ENCODE measurements around the gene ST14.
"Not testable (repeated sequence)": the region's sequence is repeated elsewhere in the genome, so short reads cannot be mapped to it uniquely, and the experiment has no call there.

The ST14 gene

GRCh38 chr11:130165601-130166456 is 6.2 kb downstream of the ST14 start:
- H3K4me3 ChIP-seq (ENCODE audit: control insufficient read depth, low read depth, low read length), result no peak overlapping the region
- DNase-seq (ENCODE audit: low read depth), result no peak
- TF ChIP-seq CTCF (IDR thresholded peaks at IDR 0.05; ENCODE audit: control insufficient read depth, insufficient read depth, low read depth, low read length, missing control alignments), result no peak

GRCh38 chr11:130166457-130166784 is 6.8 kb downstream of the ST14 start:
- peak; percentile 80 for DNase-seq (ENCODE audit: low read depth)

GRCh38 chr11:130167146-130167545 is 7.6 kb downstream of the ST14 start:
- H3K4me3 ChIP-seq (ENCODE audit: control insufficient read depth, low read depth, low read length), result no peak overlapping the region
- TF ChIP-seq CTCF (IDR thresholded peaks at IDR 0.05; ENCODE audit: control insufficient read depth, insufficient read depth, low read depth, low read length, missing control alignments), result no peak
- DNase-seq (ENCODE audit: low read depth), result no peak

More at GRCh38 chr11:130166457-130166784, 6.8 kb downstream of the ST14 start:
- H3K4me3 ChIP-seq (ENCODE audit: control insufficient read depth, low read depth, low read length), result no peak overlapping the region
- TF ChIP-seq CTCF (IDR thresholded peaks at IDR 0.05; ENCODE audit: control insufficient read depth, insufficient read depth, low read depth, low read length, missing control alignments), result no peak

GRCh38 chr11:130168105-130168504 is 8.5 kb downstream of the ST14 start:
- no peak overlapping the region for H3K4me3 ChIP-seq (ENCODE audit: control insufficient read depth, low read depth, low read length)
- no peak for DNase-seq (ENCODE audit: low read depth)
- TF ChIP-seq CTCF (IDR thresholded peaks at IDR 0.05; ENCODE audit: control insufficient read depth, insufficient read depth, low read depth, low read length, missing control alignments), result no peak

- H3K4me3 ChIP-seq (ENCODE audit: control insufficient read depth, low read depth, low read length), result no peak overlapping the region
- TF ChIP-seq CTCF (IDR thresholded peaks at IDR 0.05; ENCODE audit: control insufficient read depth, insufficient read depth, low read depth, low read length, missing control alignments), result no peak
- no peak for DNase-seq (ENCODE audit: low read depth)
Measured at GRCh38 chr11:130170345-130170744, 10.8 kb downstream of the ST14 start.

- DNase-seq (ENCODE audit: low read depth), result no peak
- no peak overlapping the region for H3K4me3 ChIP-seq (ENCODE audit: control insufficient read depth, low read depth, low read length)
- TF ChIP-seq CTCF (IDR thresholded peaks at IDR 0.05; ENCODE audit: control insufficient read depth, insufficient read depth, low read depth, low read length, missing control alignments), result no peak
Measured at GRCh38 chr11:130171534-130171933, 12.0 kb downstream of the ST14 start.

GRCh38 chr11:130172001-130172400 is 12.4 kb downstream of the ST14 start:
- not testable (repeated sequence) for H3K4me3 ChIP-seq (ENCODE audit: control insufficient read depth, low read depth, low read length); DNase-seq (ENCODE audit: low read depth)

Data from AG09309 (cell line).